HG02759 (cell line): ENCODE data around the gene ABI3.
A peak's percentile ranks its signal among the peaks of the same experiment; 100 is the strongest.

Experiments
- ATAC-seq: cut with Tn5 transposase; IDR thresholded peaks from one replicate; pipeline ENCODE4 v1.9.1; 2021; ENCODE audit warnings: mild to moderate bottlenecking, moderate library complexity; ENCODE audit not compliant: unreplicated experiment

The ABI3 gene

DNA sequence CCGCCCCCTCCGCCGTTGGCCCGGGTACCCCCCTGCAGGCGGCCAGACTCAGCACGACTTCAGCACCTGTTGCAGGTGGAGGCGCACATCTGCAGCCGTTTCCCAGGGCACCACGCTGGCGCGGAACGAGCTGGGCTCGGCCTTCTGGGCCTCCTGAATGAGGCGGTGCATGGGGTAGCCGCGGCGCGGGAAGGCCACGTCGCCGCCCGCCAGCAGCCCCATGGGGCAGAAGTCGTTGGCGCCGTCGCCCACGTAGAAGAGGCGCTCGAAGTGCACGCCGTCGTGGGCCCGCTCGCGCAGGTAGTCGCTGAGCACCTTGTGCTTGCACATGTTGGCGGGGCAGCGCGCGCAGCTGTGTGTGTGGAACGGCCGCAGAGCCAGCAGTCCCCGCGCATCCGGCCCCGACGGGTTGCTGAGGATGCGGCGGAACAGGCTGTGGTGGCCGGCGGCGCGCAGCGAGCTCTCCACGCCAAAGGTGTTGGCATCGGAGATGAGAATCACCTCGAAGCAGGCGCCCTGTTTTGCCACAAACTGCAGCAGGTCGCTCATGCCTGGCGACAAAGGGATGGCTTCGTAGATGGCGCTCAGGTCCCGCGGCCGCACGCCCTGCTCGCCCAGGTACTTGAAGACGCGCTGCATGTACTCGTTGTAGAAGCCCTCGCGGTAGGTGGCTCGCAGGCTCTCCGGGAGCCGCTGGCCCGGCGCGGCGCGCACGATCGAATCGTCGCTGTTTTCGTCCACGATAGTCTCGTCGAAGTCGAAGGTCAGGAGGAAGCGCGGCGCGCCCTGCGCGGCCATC lies 13.9 kb downstream of the ABI3 start:
- ATAC-seq, result no peak

DNA sequence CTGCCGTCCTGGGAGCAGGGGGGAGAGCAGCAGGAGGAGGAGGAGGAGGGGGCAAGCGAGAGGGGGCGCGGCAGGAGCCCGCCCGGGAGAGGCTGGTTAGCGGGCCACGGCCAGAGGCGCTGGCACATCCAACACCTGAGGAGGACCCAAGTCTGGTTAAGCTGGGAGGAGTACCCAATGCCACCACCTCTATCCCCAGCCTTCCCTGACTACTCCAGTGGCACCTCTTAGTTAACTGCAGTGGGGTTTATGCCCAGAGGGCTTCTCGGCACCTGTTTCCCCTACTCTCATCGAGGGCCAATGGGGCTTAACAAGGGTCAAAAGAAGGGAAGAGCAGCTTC lies 14.5 kb downstream of the ABI3 start:
- ATAC-seq, result no peak

DNA sequence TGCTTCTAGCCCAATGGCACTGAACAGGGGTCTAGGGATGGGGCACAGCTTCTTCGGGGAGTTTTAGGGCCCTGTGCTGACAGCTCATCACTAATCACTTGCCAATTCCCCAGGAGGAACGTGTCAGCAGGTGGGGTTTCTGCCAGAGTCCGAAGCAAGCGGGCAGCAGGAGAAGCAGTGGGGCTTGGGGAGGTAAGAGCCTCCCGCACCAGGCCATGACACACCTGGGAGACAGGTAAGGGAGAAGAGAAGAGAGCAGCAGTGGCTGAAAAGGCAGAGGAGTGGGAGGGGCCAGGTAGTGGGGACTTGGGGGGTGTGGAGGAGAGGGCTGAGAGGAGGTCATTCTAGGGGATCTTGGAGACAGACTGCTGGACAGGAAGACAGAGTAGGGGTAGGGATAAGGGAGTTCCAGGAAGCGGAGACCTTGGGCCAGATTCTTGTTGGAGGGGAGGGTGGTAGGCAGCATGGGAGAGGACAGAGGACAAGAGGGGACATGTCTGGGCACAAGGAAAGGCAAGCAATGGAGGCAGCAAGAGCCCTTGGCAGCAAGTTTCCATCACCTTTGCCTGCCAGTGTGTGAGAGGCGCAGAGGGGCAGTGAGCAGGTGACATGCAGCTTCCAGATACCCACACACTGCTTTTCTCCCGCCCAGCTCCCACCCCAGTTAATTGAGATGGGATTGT lies 15.2 kb downstream of the ABI3 start:
- ATAC-seq, result no peak

DNA sequence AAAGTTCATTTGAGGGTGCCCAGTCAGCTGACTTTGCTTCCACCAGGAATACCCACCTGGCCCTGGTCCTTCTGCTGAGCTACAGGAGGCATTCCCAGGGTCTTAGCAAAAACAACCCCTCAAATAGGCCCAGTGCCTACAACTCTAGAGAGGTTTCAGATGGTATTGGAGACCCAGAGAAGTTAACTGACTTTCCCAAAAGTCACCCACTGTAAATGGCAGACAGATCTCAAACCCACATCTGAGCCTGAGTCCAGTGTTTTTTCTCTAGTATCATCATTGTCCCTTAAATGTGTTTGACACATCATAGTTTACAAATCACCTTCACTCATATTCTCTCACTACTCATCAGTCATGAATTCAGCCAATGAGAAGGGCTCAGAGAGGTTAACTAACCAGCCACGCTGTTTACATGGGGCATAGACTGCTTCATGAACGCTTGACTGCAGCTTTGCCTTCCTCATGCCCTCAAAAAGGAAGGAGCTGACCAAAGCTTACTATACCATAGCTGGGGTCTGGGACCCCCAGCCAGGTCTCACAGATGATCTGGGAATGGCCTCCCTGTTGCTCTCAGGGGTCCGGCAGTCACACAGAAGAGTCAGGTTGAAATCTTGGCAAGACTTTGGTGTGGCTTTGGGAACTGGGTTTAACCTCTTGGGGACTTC lies 16.4 kb downstream of the ABI3 start:
- ATAC-seq, result no peak

DNA sequence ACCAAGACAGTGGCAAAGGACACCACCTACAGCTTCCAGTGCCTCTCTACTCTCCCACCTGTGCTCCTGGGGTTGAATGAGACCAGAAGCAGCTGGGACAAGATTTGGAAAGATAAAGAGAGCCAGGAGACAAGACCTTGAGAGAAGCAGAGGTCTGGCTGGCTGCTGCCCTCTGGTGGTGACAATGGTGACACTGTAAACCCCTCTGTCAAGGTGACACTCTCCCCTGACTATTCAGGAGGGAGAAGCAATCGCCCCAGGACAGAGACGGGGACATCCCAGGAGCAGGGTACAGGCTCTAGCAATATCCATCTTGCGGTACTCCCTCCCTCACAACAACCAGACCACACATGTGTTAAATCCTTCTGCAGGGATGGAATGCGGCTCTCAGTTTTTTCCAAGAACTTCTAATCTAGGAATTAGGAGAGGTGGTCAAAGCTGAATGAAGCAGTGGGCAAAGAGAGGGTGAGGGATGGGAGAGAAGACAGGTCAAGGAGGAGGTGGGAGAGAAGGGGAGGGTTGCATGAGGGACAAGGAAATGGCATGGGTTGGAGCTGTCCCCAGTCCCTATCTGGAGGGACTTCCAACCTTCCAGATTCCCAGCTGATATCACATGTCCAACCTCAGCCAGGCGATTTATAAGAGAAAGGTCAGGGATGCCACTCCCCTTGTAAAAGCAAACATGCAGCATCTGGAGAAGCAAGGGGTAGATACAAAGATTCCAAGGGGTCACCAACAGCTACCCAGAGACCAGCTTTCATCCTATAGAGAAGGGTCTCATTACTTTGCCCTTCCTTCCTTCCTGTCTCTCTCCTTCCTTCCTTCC lies 17.1 kb downstream of the ABI3 start:
- no peak for ATAC-seq

DNA sequence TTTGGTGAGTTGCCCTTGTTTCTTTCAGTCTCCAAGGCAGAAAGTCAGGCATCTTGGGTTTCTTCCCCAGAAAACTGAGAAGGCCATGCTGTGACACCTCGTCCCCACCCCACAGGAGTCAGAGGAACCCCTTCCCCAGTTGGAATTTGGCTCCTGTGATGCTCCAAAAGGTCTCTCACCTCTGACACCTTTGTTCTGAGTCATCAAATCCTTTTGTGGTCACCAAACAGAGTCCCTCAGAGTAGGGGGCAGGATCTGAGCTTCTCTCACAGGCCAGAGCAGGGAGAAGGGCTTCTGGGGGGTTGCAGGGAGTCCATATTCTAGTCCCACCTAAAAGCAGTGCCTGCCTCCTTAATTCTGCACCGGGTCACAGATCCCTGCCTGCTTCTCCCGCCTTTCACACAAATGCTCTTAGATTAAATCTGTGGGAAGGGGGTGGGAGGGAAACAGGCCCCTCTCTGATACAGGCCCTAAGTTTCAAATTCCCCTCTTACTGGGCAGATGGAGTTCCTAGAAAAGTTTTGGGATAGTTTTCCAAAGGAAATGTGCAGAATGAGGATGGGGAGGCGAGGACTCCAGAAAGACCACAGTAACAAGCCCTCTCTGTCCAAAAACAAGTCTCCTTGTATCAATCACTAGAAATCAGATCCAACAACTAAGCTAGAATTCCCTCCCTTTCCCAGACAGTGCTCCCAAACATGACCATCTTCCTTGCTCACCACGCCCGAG lies 18.7 kb downstream of the ABI3 start:
- no peak for ATAC-seq

DNA sequence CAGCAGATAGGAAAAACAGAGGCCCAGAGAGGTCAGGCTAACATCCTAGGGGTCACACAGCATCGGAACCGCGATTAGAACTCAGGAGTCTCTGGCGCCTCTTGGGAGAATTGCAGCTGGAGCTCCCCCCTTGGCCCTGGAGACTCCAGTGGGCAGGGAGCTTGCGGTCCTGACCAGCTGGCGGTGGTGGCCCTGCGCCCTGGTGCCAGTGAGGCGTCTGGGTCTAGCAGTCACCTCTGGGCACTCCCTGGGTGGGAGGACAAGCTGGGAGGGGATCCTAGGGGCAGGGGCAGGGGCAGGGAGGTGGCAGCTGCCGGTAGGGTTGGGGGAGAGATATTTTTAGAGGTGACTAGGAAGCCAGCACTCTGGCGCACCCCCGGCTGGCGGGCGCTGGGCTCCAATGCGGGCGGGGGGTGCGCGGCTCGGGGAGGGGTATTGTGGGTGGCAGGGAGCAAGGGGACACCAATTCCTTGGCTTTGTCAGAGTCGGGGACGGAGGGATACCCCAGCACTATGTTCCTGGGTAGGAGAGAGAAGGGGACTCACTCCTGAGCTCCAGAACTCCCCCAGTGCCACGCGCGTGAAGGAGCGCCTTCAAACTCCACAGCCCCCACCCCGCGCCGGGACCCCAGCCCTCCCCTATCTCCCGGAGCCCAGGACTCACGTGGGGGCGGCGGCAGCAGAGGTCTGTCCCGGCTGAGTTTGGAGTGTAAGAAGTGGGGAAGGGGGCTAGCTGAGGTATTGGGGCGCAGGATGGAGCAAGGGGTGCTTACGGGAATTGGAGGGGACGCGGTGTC lies 19.5 kb downstream of the ABI3 start:
- ATAC-seq, result no peak

DNA sequence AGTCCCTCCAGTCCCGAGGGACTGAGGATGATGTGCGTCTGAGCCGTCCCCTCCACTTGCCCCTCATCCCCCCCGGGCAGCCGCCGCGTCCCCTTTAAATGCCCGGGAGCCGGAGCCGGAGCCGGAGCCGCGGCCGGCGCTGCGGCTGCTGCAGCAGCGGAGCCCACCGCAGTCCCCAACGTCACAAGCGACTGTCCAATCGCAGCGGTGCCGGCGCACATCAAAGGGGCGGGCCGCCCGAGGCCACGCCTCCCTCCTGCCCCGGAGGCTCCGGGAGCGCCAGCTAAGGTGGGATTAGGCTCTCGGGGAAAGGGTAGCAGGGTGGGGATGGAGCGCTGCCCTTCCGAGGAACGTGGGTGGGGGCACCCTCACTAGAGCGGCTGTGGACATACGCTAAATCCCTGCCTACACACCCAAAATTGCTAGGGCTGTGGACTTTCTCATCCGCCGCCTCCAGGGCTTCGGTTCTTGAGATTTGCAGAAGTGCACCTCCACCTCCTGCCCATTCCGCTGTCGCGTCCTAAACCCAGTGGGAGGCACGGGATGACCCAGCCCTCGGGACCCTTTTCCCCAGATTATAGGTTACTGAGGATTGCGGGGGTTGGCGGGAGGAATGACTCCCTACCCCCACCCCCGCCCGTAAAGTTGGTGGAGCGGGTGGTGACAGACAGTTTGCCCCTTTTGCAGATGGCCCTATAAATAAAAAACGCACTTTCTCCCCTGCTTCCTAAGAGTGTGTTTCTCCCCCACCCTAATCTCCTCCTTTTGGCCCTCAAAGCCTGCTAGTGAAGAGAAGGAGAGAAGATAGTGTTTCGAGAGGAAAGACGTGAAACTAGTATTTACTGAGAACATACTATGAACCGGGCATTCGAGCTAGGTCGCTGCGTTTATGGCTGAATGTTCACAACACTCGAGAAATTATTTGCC lies 20.4 kb downstream of the ABI3 start, which contains the start of gene PHOSPHO1:
PHOSPHO1 (minus strand) TSS at position 152 of the 927 bp plus-strand sequence. CDS start 4,096 bp downstream, outside the sequence.
- ATAC-seq, result peak; percentile 97

DNA sequence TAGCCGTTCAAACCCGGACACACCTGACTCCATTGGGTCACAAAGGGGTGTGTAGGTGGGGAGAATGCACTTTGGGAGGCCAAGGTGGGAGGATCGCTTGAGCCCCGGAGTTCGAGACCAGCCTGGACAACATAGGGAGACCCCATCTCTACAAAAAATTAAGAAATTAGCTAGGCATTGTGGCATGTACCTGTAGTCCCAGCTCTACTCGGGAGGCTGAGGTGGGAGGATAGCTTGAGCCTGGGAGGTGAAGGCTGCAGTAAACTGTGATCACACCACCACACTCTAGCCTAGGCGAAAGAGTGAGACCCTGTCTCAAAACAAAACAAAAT lies 21.0 kb downstream of the ABI3 start:
- ATAC-seq, result no peak

DNA sequence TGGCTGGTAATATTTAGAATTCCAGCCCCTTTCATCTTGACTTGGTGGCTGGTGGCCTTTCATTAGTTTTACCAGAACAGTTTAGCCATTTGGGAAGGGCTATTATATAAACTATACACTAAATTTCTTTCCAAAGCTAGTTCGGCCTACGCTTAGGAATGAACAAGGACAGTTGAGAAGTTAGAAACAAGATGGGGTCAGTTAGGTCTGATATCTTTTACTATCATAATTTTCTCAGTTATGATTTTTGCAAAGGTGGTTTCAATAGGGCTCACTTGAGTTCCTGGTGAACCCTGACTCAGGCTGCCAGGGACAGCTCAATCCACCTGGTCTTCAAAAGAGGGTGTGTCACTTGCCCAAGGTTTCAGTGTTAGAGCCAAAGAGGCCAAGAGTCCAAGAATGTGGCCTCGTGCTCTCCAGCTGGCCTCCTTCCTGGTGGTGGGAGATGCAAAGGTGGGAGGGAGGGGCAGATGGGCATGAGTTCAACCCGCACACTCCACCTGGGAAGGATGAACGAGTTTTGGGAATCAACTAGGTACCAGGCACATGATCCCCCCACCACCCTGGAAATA lies 24.1 kb downstream of the ABI3 start:
- ATAC-seq, result no peak

DNA sequence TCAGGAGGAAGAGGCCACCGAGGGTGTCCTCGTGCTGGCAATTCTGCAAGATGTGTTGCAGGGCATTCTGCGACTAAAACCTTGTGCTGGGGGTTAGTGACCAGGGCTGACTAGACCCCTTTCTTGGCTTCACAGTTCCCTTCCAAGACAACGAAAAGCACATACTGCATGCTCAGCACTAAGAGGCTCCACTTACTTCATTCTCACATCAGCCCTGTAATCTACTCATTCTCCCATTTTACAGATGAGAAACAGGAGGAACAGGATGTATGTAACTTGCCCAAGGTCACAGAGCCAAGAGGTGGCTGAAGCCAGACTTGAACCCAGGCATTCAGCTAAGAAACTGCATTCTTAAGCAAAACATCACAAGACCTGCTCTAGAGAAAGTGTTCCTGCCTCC lies 25.4 kb downstream of the ABI3 start:
- ATAC-seq, result no peak

DNA sequence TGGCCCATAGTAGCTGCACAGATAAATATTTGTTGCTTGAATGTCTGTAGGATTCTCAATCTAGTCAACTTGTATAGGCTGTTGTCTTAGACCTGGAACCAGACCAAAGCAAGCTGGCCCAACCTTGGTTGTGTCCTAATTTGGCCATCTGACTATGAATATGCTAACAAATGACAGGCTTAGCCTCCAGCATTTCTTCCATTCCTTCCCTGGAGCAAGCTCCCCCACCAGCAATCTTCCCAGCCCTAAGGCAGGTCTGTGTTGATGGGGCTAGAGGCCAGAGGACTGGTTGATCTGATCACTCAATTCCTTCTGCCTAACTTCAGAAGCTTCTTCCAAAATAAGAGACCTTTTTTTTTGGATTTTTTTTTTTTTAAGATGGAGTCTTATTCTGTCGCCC lies 29.5 kb downstream of the ABI3 start:
- no peak for ATAC-seq

DNA sequence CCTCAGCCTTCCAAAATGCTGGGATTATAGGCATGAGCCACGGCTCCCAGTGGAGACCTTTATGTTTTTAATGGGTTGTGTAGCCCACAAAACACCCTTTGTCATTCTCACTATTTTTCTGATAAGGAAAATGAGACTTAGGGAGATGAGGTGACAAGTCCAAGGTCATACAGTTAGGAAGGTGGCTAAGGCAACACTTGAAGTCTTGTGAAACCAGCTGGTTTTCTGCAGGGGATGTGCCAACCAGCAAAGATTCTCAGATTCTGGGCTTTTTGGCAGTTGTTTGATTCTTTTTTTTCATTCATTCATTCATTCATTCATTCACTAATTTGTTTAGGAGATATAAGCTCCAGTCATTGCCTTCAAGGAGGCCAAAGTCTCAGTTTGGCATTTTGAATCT lies 30.1 kb downstream of the ABI3 start:
- ATAC-seq, result no peak

DNA sequence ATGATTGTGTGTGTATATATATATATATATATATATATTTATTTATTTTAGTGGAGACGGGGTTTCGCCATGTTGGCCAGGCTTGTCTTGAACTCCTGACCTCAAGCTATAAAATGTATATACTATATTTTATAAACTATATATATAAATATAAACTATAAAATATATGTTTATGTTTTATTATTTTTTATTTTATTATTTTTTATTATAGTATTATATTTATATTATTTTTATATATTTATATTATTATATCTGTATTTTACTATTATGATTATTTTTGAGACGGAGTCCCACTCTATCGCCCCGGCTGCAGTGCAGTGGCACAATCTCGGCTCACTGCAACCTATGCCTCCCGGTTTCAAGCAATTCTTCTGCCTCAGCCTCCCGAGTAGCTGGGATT lies 30.5 kb downstream of the ABI3 start:
- no peak for ATAC-seq

DNA sequence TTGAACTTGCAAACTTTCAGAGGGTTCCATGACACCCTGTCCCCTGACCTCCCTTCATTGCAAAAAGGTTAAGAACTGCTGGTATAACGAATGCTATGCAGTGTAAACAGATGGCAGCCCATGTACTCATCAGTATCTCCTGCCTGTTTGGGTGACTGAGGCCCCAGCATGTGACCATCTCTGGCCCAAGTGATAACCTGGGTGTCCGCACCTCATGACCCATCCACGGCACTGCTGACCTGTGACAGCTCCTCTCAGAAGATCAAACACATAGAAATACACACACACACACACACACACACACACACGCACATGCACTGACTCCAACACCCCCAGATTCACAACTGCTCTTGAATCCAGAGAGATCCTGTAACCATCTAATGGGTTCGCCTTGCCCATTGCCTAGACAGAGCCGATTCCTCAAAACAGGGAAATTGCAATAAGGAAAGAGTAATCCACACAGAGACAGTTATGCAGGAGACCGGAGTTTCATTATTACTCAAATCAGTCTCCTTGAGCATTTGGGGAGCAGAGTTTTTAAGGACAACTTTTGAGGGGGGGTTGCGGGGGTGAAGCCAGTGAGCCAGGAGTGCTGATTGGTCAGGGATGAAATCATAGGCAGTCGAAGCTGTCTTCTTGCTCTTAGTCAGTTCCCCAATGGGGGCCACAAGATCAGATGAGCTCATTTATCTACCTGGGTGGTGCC lies 31.3 kb downstream of the ABI3 start:
- no peak for ATAC-seq

DNA sequence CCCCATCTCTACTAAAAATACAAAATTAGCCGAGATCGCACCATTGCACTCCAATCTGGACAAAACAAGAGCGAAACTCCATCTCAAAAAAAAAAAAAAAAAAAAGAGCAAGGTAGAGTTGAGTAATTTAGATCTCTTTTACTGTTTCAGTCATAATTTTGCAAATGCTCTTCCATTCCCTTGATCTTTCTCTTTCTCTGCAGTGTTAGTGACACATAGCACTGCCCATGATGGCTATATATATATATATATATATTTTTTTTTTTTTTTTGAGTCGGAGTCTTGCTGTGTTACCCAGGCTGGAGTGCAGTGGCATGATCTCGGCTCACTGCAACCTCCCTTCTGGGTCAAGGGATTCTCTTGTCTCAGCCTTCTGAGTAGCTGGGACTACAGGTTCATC lies 32.3 kb downstream of the ABI3 start:
- ATAC-seq, result no peak

DNA sequence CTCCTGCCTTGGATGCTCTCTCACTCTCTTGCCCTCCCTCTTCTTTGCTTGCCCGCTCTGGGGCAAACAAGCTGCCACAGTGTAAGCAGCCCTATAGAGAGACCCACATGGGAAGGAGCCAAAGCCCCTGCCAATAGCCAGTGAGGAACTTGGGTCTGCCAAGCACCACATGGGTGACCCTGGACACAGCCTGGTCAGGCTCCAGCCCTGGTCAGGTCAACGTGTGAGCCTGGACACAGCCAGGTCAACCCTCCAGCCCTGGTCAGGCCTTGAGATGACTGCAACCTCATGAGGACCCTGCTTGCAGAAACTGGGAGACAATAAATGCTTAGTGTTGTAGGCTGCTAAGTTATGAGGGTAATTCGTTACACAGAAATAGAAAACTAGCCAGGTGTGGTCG lies 34.3 kb downstream of the ABI3 start:
- no peak for ATAC-seq

DNA sequence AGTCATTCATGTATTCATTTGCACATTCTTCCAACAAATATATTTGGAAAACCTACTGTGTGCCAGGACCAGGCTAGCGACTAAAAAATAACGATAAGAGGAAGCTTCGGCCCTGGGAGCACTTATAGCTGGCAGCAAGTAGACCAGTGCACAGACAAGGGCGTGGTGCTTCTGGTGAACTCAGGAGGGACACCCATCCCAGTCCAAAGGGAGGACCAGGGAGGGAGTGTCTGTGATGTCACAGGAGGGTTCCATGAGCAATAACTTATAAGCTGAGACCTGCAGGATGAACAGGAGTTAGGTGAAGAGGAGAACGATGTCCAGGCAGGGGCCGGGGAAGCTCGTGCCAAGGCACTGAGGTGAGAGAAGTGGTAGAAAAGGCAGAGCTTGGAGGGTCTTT lies 37.4 kb downstream of the ABI3 start:
- ATAC-seq, result no peak
